GM12801 (cell line): ENCODE data around the gene PALM2AKAP2.

ENCODE experiments used
- TF ChIP-seq, protein P1 (sequence below): IDR thresholded peaks from one replicate; pipeline ENCODE4 v1.5.1; 2011; ENCODE audit warnings: control low read depth; ENCODE audit not compliant: insufficient read length; ENCODE audit errors: extremely low read depth

The PALM2AKAP2 gene

GRCh38 chr9:109742776-109743348 is 37.1 kb upstream of the PALM2AKAP2 start:
- TF ChIP-seq, protein P1, sequence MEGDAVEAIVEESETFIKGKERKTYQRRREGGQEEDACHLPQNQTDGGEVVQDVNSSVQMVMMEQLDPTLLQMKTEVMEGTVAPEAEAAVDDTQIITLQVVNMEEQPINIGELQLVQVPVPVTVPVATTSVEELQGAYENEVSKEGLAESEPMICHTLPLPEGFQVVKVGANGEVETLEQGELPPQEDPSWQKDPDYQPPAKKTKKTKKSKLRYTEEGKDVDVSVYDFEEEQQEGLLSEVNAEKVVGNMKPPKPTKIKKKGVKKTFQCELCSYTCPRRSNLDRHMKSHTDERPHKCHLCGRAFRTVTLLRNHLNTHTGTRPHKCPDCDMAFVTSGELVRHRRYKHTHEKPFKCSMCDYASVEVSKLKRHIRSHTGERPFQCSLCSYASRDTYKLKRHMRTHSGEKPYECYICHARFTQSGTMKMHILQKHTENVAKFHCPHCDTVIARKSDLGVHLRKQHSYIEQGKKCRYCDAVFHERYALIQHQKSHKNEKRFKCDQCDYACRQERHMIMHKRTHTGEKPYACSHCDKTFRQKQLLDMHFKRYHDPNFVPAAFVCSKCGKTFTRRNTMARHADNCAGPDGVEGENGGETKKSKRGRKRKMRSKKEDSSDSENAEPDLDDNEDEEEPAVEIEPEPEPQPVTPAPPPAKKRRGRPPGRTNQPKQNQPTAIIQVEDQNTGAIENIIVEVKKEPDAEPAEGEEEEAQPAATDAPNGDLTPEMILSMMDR = no peak

DNA sequence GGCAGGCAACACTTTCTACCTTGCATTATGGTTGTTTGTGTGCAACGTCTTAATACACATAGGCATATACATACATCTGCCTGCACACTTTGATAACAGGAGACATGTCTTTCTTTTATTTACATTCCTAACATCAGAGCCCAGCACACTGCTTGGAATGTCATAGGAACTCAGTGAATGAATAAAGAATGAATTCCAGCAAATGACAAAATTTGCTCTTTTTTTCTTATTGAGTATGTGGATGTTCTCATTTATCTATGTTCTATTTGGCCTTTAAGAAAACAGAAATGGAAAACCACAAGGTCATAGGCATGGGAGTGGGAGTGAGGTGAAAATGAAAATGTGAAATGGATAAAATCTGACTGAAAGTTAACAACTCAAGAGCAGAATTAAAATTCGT is 36.3 kb upstream of the PALM2AKAP2 start:
- TF ChIP-seq, protein P1 = no peak

GRCh38 chr9:109745335-109746283 is 34.4 kb upstream of the PALM2AKAP2 start:
- TF ChIP-seq, protein P1 = no peak

- TF ChIP-seq, protein P1 = no peak
Measured at GRCh38 chr9:109751253-109751652, 28.7 kb upstream of the PALM2AKAP2 start.

DNA sequence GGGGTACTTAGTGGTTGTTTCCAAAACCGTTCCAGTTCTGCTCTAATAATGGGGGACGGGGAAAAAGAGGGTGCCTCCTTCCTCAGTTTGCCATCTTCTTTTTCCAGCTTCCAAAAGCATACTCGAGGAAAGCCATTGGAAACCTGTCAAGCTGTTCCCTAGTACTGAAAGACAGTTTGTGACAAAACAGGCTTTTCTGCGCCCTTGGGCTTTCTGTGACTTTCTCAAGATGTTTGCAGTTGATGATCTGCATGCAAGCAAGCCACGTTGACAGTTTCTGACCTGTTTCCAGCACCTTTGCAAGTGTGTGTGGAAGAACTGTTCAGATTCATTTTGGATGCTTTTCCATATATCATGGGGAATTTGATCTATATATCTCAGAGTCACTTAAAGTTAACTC is 26.7 kb upstream of the PALM2AKAP2 start:
- TF ChIP-seq, protein P1 = no peak

DNA sequence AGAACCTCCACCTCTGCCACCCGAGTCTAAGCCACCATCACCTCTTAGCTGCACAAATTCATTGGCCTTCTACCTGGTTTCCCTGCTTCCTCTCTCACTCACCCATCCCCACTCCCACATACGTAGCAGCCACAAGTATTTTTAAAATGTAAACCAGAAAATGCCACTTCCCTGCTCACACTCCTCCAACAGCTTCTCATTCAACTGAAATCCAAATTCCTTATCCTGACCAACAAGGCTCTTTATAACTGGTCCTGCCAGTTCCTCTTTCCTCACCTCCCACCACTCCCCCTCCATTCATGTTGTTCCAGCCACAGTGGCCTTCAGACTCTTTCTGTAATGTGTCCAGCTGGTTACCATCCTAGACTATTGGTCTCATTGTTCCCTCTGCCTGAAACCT is 25.0 kb upstream of the PALM2AKAP2 start:
- TF ChIP-seq, protein P1 = no peak

- TF ChIP-seq, protein P1 = no peak
Measured at GRCh38 chr9:109759589-109759988, 20.4 kb upstream of the PALM2AKAP2 start.
